Endothelial cell of umbilical vein (primary cell): ENCODE measurements around the gene RPS6KA5. TPM values are rescaled to one million over a fixed set of nuclear protein-coding genes. Genes with fewer than 3 reads are reported as not detected.

Source experiments
- BruUV-seq: library from RNA; stranded (reverse); fragments of 400-500 nt; replicated peaks from 2 replicates; lab custom pipeline; 2021; lab: Mats Ljungman, UMichigan
- CTCF ChIA-PET: fragments of 300-600, 350-600 bp; sonication (Branson Sonifier 250); formaldehyde crosslinking; loops from one replicate; lab custom pipeline; 2021; ENCODE audit warnings: antibody characterized with exemption, inconsistent platforms; lab: Charles Lee
- POLR2A ChIA-PET: fragments of 300-600, 350-600 bp; sonication (Branson Sonifier 250); formaldehyde crosslinking; loops from one replicate; lab custom pipeline; 2021; ENCODE audit warnings: antibody characterized with exemption, inconsistent platforms; lab: Charles Lee
- DNase-seq: peaks from one replicate; pipeline ENCODE4 v3.0.0-alpha.2; 2011; ENCODE audit warnings: low read depth, low spot score
- FAIRE-seq: peaks from 2 replicates; lab custom pipeline; 2011; peaks lifted over from hg19 to GRCh38; lab: Jason Lieb, UNC
- H2AFZ ChIP-seq: 2 replicates; pipeline ENCODE4 v1.6.0; 2012; ENCODE audit warnings: low read depth, low read length, control low read depth, inconsistent platforms
- H3K27ac ChIP-seq: 2 replicates; pipeline ENCODE4 v1.5.1; 2011; ENCODE audit warnings: low read depth, mild to moderate bottlenecking, control low read depth, low read length, moderate library complexity; ENCODE audit not compliant: insufficient read depth
- H3K27me3 ChIP-seq, 2 experiments: 2 replicates each; pipeline versions ENCODE4 v1.6.0 to v1.6.1; 2011; ENCODE audit warnings: low read length in 2 of 2, mixed read lengths in 1 of 2; ENCODE audit not compliant: control insufficient read depth in 2 of 2, insufficient read depth in 2 of 2
- H3K36me3 ChIP-seq, 2 experiments: 2 replicates in 1 of 2; 3 replicates in 1 of 2; pipeline ENCODE4 v1.5.1; 2011; ENCODE audit warnings: low read length in 2 of 2, mild to moderate bottlenecking in 1 of 2, moderate library complexity in 1 of 2; ENCODE audit not compliant: control insufficient read depth in 2 of 2, insufficient read depth in 2 of 2; ENCODE audit errors: extremely low read depth in 1 of 2
- H3K4me1 ChIP-seq: 3 replicates; pipeline ENCODE4 v1.5.1; 2011; ENCODE audit warnings: mild to moderate bottlenecking, low read length; ENCODE audit not compliant: control insufficient read depth, insufficient read depth; ENCODE audit errors: extremely low read depth
- H3K4me2 ChIP-seq: 2 replicates; pipeline ENCODE4 v1.6.1; 2011; ENCODE audit warnings: low read length, control low read depth, mixed read lengths; ENCODE audit not compliant: insufficient read depth
- H3K4me3 ChIP-seq, 3 experiments: fragments of 200-600 bp in 1 of 3; sonication (generic), shearing (Covaris generic) in 1 of 3; replicated peaks in 1 of 3; 2 replicates each; pipeline ENCODE4 v1.5.1; 2011 to 2016; ENCODE audit warnings: control low read depth in 3 of 3, low read length in 3 of 3, mild to moderate bottlenecking in 2 of 3, inconsistent platforms in 1 of 3, low read depth in 1 of 3, moderate library complexity in 1 of 3; ENCODE audit not compliant: insufficient read depth in 1 of 3
- H3K79me2 ChIP-seq: 2 replicates; pipeline ENCODE4 v1.6.0; 2012; ENCODE audit warnings: low read length, inconsistent platforms; ENCODE audit not compliant: control insufficient read depth, insufficient read depth
- H3K9ac ChIP-seq: replicated peaks from 2 replicates; pipeline ENCODE3; 2011; ENCODE audit warnings: low read length, control low read depth; ENCODE audit not compliant: insufficient read depth; ENCODE audit errors: extremely low read depth
- H3K9me1 ChIP-seq: replicated peaks from 3 replicates; pipeline ENCODE4 v1.6.0; 2011; ENCODE audit warnings: mild to moderate bottlenecking, low read length; ENCODE audit not compliant: control insufficient read depth, insufficient read depth; ENCODE audit errors: extremely low read depth
- H3K9me3 ChIP-seq: replicated peaks from 2 replicates; pipeline ENCODE4 v1.5.1; 2012; ENCODE audit warnings: low read length, inconsistent platforms; ENCODE audit not compliant: control insufficient read depth, insufficient read depth
- H4K20me1 ChIP-seq: replicated peaks from 2 replicates; pipeline ENCODE3; 2011; ENCODE audit warnings: mild to moderate bottlenecking, low read length; ENCODE audit not compliant: control insufficient read depth, insufficient read depth; ENCODE audit errors: extremely low read depth
- CTCF ChIP-seq, 2 donors: IDR thresholded peaks; 1 replicate in 1 of 2; 2 replicates in 1 of 2; pipeline ENCODE4 v1.5.1; 2011; ENCODE audit warnings: low read length in 2 of 2, mild to moderate bottlenecking in 2 of 2, moderate library complexity in 2 of 2, control low read depth in 1 of 2, inconsistent platforms in 1 of 2, low read depth in 1 of 2; ENCODE audit not compliant: insufficient read depth in 1 of 2; ENCODE audit errors: extremely low read depth in 1 of 2
- EZH2 ChIP-seq: IDR thresholded peaks from 2 replicates; pipeline ENCODE4 v1.6.1; 2012; ENCODE audit warnings: borderline replicate concordance, low read depth, mild to moderate bottlenecking, moderate library complexity, low read length, inconsistent platforms; ENCODE audit not compliant: severe bottlenecking
- FOS ChIP-seq: IDR thresholded peaks from 2 replicates; pipeline ENCODE4 v1.6.1; 2011; ENCODE audit warnings: mild to moderate bottlenecking, low read length, moderate library complexity, borderline replicate concordance; ENCODE audit not compliant: insufficient read depth
- GATA2 ChIP-seq: IDR thresholded peaks from 2 replicates; pipeline ENCODE4 v1.7.0; 2011; ENCODE audit warnings: low read depth, mild to moderate bottlenecking, moderate library complexity, mixed read lengths, low read length; ENCODE audit not compliant: insufficient read length, insufficient read depth
- JUN ChIP-seq: IDR thresholded peaks from 2 replicates; pipeline ENCODE4 v1.6.1; 2011; ENCODE audit warnings: borderline replicate concordance, low read depth; ENCODE audit not compliant: insufficient read length, insufficient read depth
- MAX ChIP-seq: IDR thresholded peaks from 2 replicates; pipeline ENCODE4 v1.6.1; 2011; ENCODE audit not compliant: insufficient read depth, insufficient read length
- MYC ChIP-seq: IDR thresholded peaks from one replicate; pipeline ENCODE4 v1.6.1; 2011; ENCODE audit warnings: mild to moderate bottlenecking, low read depth, low read length
- POLR2A ChIP-seq: IDR thresholded peaks from 2 replicates; pipeline ENCODE4 v1.6.1; 2012; ENCODE audit warnings: low read depth, mild to moderate bottlenecking, control low read depth, low read length
- POLR2AphosphoS5 ChIP-seq: IDR thresholded peaks from 2 replicates; pipeline ENCODE4 v1.6.1; 2012; ENCODE audit warnings: low read depth, mild to moderate bottlenecking, control low read depth, low read length, moderate library complexity; ENCODE audit not compliant: insufficient read depth
- dilution Hi-C: fragments of 300-500 bp; cut with MboI; formaldehyde crosslinking; loops from one replicate; pipeline ENCODE4 v1.15.0; 2019; ENCODE audit warnings: low sequenced_read_pairs; ENCODE audit not compliant: extremely low pct_ligation_motif_present
- intact Hi-C: fragments of 100-400 bp; cut with micrococcal nuclease; formaldehyde crosslinking; loops from one replicate; pipeline ENCODE4 v1.10.0; 2022
- polyA plus RNA-seq, 4 experiments: library from polyadenylated mRNA; depleted of rRNA in 3 of 4; stranded (reverse) in 3 of 4; unstranded in 1 of 4; fragments of >200 nt; gene quantifications; 2 replicates each; pipeline versions ENCODE4 v1.2.1 to v1.2.3, GENCODE V29; 2011 to 2012; ENCODE audit warnings: missing spikeins in 1 of 4
- total RNA-seq: library from RNA; stranded (reverse); gene quantifications from 2 replicates; pipeline ENCODE4 v1.2.3, GENCODE V29; 2021

Gene RPS6KA5
- total and polyA plus RNA-seq, 2 donors (not counting 3 experiments of a cell fraction or from before 2014, with no cell fraction given), result 2.9 to 5.4 TPM

- intact Hi-C loops (no loop called here), dilution Hi-C loops (no loop called here)
- ChIA-PET CTCF (no interaction called here), POLR2A (no interaction called here)
- DNase-seq, result no peak
- no peaks in the 10 kb centered on the region for H3K9me1 ChIP-seq
- peaks cover 8% of the 10 kb centered on the region for H3K4me1 ChIP-seq
- H4K20me1 ChIP-seq, result no peaks in the 10 kb centered on the region
- no peak for FAIRE-seq
- H3K36me3 ChIP-seq, result no peaks in the 10 kb centered on the region
- H3K27ac ChIP-seq, result no peak overlapping the region
- no peak overlapping the region for H3K4me2 ChIP-seq
- no TSS peak for BruUV-seq
- H3K4me3 ChIP-seq, result no peak overlapping the region
- TF ChIP-seq EZH2, result no peak
- no peak for TF ChIP-seq FOS
- TF ChIP-seq CTCF (IDR thresholded peaks at IDR 0.05; ENCODE audit: extremely low read depth in 1 of 2, insufficient read depth in 1 of 2, low read depth in 1 of 2, low read length in 2 of 2), result no peak
- TF ChIP-seq MAX, result no peak
- TF ChIP-seq GATA2, result no peak
- TF ChIP-seq MYC, result no peak
- TF ChIP-seq POLR2A, result no peak
- no peak for TF ChIP-seq POLR2AphosphoS5
- TF ChIP-seq JUN, result no peak
- H3K9ac ChIP-seq, result no peak overlapping the region
- no peak overlapping the region for H2AFZ ChIP-seq
- H3K9me3 ChIP-seq, result no peaks in the 10 kb centered on the region
- H3K79me2 ChIP-seq, result no peaks in the 10 kb centered on the region
- H3K27me3 ChIP-seq, result no peaks in the 10 kb centered on the region
These were observed 97.1 kb downstream of the RPS6KA5 start for GRCh38 chr14:90963343-90963742.
